ENCODE results near the gene IKZF1. TPM values are rescaled to one million over a fixed set of nuclear protein-coding genes. Genes with fewer than 3 reads are reported as not detected.
A peak's percentile ranks its signal among the peaks of the same experiment; 100 is the strongest.

Gene IKZF1
- total and polyA plus RNA-seq, 10 donors: 36.4 to 389 (median 231) TPM

GRCh38 chr7:50266635-50267386 is 37.7 kb upstream of the IKZF1 start:
- no peaks in the 10 kb centered on the region for H3K27me3 ChIP-seq (replicated peaks in 1 of 7)
- no peaks in the 10 kb centered on the region for H3K36me3 ChIP-seq
- peak overlapping the region; percentile 41 to 89 (median 79) for H3K27ac ChIP-seq
- H3K9me3 ChIP-seq: no peaks in the 10 kb centered on the region
- peak; percentile 92 for DNase-seq
- intact Hi-C loops (cut with DNase I; ENCODE audit: low total_unique reads): no loop called here
- peak; percentile 77 to 82 (median 81) for TF ChIP-seq POLR2AphosphoS5 (IDR thresholded peaks at IDR 0.05)
- no peak for TF ChIP-seq CTCF (IDR thresholded peaks at IDR 0.05 in 8 of 11, conservative IDR thresholded peaks at IDR 0.05 in 3 of 11)
- peaks cover 42 to 98% (median 92%) of the 10 kb centered on the region in 6 donors for H3K4me1 ChIP-seq
- peak overlapping the region in 5 of 8 donors; percentile 1 to 59 (median 16) for H3K4me3 ChIP-seq
- 14 to 34% (median 21%) methylated on average over 11 of the region's 11 CpGs for WGBS, 5 donors

GRCh38 chr7:50267525-50268041 is 36.9 kb upstream of the IKZF1 start:
- peak overlapping the region; percentile 41 to 89 (median 79) for H3K27ac ChIP-seq

GRCh38 chr7:50268223-50268622 is 36.3 kb upstream of the IKZF1 start:
- H3K4me1 ChIP-seq: peaks cover 35 to 96% (median 80%) of the 10 kb centered on the region in 6 donors
- no peaks in the 10 kb centered on the region for H3K36me3 ChIP-seq
- DNase-seq: no peak
- TF ChIP-seq POLR2A (IDR thresholded peaks at IDR 0.05) (no peak), CTCF (IDR thresholded peaks at IDR 0.05 in 8 of 11, conservative IDR thresholded peaks at IDR 0.05 in 3 of 11) (no peak), POLR2AphosphoS5 (IDR thresholded peaks at IDR 0.05) (peak in 1 of 3 donors; percentile 14)
- intact Hi-C loops (cut with DNase I; ENCODE audit: low total_unique reads): no loop called here
- no peak overlapping the region for H3K4me3 ChIP-seq
- no peaks in the 10 kb centered on the region for H3K27me3 ChIP-seq (replicated peaks in 1 of 7)
- 34 to 83% (median 69%) methylated on average over 3 to 4 of the region's 4 CpGs for WGBS, 5 donors
- H3K27ac ChIP-seq: peak overlapping the region; percentile 41 to 89 (median 79)
- H3K9me3 ChIP-seq: no peaks in the 10 kb centered on the region

More at GRCh38 chr7:50267525-50268041, 36.9 kb upstream of the IKZF1 start:
- TF ChIP-seq CTCF (IDR thresholded peaks at IDR 0.05 in 8 of 11, conservative IDR thresholded peaks at IDR 0.05 in 3 of 11) (no peak), POLR2AphosphoS5 (IDR thresholded peaks at IDR 0.05) (no peak), POLR2A (IDR thresholded peaks at IDR 0.05) (no peak)
- WGBS, 5 donors: 30 to 35% (median 32%) methylated on average over 2 of the region's 2 CpGs
- peaks cover 41 to 96% (median 85%) of the 10 kb centered on the region in 6 donors for H3K4me1 ChIP-seq
- DNase-seq: no peak
- peak overlapping the region in 2 of 8 donors; percentile 1 to 59 for H3K4me3 ChIP-seq
- H3K27me3 ChIP-seq (replicated peaks in 1 of 7): no peaks in the 10 kb centered on the region
- H3K36me3 ChIP-seq: no peaks in the 10 kb centered on the region
- H3K9me3 ChIP-seq: no peaks in the 10 kb centered on the region
- intact Hi-C loops (cut with DNase I; ENCODE audit: low total_unique reads): no loop called here

GRCh38 chr7:50268990-50269389 is 35.5 kb upstream of the IKZF1 start:
- DNase-seq: no peak
- Histone ChIP-seq H3K27me3 (replicated peaks in 1 of 7) (no peaks in the 10 kb centered on the region), H3K4me1 (peaks cover 35 to 96% (median 79%) of the 10 kb centered on the region in 6 donors), H3K27ac (peak overlapping the region; percentile 41 to 89 (median 79)), H3K4me3 (no peak overlapping the region), H3K9me3 (no peaks in the 10 kb centered on the region), H3K36me3 (no peaks in the 10 kb centered on the region)
- 63 to 71% (median 69%) methylated on average over 3 of the region's 3 CpGs for WGBS, 5 donors
- intact Hi-C loops (cut with DNase I; ENCODE audit: low total_unique reads): no loop called here
- TF ChIP-seq POLR2A (IDR thresholded peaks at IDR 0.05): no peak
